DOHH2 (cell line): ENCODE data around the gene TUBB3.

ENCODE experiments used
- CTCF ChIP-seq: fragments of 200-600 bp; sonication (generic); IDR thresholded peaks from one replicate; pipeline ENCODE4 v1.5.1; 2014; ENCODE audit warnings: antibody characterized with exemption, mild to moderate bottlenecking, low read depth, low read length; ENCODE audit not compliant: poor library complexity, severe bottlenecking
- EZH2phosphoT487 ChIP-seq: fragments of 200-600 bp; sonication (generic); IDR thresholded peaks from 2 replicates; pipeline ENCODE4 v1.6.1; 2017; ENCODE audit warnings: borderline replicate concordance, mild to moderate bottlenecking, antibody characterized with exemption, low read length, moderate library complexity, mixed read lengths

DNA sequence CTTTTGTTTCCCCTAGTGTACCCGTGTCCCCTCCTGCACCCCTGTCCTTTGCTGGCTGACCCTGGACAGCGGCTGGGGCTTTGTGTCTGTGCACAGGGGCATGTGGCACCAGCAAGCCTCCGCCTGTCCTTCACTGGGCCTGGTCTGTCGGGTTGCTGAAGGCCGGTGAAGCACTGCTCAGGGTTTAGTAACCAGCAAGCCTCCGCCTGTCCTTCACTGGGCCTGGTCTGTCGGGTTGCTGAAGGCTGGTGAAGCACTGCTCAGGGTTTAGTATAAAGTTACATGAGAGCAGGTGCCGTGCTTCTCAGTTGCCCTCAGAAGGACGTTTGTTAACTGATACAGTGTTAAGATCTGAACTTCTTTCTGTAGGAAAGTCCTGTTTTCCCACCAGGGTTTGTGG is 59.2 kb downstream of the TUBB3 start:
- TF ChIP-seq CTCF: no peak
- TF ChIP-seq EZH2phosphoT487: no peak
